Measurements from ENCODE around the gene CMTR1.

The CMTR1 gene

GRCh38 chr6:37486121-37486839, 53.3 kb downstream of the CMTR1 start:
- TF ChIP-seq, protein P1, sequence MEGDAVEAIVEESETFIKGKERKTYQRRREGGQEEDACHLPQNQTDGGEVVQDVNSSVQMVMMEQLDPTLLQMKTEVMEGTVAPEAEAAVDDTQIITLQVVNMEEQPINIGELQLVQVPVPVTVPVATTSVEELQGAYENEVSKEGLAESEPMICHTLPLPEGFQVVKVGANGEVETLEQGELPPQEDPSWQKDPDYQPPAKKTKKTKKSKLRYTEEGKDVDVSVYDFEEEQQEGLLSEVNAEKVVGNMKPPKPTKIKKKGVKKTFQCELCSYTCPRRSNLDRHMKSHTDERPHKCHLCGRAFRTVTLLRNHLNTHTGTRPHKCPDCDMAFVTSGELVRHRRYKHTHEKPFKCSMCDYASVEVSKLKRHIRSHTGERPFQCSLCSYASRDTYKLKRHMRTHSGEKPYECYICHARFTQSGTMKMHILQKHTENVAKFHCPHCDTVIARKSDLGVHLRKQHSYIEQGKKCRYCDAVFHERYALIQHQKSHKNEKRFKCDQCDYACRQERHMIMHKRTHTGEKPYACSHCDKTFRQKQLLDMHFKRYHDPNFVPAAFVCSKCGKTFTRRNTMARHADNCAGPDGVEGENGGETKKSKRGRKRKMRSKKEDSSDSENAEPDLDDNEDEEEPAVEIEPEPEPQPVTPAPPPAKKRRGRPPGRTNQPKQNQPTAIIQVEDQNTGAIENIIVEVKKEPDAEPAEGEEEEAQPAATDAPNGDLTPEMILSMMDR (IDR thresholded peaks at IDR 0.05), result no peak

- TF ChIP-seq, protein P1 (IDR thresholded peaks at IDR 0.05), result no peak
Measured at GRCh38 chr6:37487591-37488380, 54.8 kb downstream of the CMTR1 start.

- TF ChIP-seq, protein P1 (IDR thresholded peaks at IDR 0.05), result no peak
Measured at GRCh38 chr6:37488476-37488875, 55.5 kb downstream of the CMTR1 start.

DNA sequence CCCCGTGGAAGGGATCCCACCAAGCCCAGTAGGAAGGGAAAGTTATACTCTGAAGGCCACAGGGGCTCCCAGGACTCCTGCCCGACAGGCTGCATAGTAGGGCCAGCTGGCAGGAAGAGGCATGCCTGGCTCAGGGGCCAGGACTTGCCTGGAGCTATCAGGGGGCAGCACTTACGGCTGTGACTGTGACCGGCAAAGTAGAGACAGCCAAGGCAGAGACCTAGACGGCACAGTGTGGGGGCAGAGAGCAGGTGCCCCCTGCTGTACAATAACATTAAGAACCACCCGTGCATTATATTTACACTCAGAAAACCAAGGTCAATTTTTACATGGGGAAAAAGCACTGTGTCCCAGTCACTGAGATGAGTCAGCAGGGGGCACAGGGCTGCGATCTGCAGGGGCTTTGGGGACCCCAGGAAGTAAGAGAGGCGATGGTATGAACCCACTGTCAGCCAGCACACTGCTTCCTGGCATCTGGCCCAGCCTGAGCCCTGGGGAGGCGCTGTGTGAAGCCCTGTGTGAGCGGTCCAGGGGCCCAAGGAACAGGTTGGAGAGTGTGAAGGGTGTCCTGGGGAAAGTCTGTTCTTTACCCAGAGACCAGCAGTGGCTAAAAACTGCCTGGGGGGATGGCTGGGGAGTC, 56.8 kb downstream of the CMTR1 start:
- TF ChIP-seq, protein P1 (IDR thresholded peaks at IDR 0.05), result no peak

DNA sequence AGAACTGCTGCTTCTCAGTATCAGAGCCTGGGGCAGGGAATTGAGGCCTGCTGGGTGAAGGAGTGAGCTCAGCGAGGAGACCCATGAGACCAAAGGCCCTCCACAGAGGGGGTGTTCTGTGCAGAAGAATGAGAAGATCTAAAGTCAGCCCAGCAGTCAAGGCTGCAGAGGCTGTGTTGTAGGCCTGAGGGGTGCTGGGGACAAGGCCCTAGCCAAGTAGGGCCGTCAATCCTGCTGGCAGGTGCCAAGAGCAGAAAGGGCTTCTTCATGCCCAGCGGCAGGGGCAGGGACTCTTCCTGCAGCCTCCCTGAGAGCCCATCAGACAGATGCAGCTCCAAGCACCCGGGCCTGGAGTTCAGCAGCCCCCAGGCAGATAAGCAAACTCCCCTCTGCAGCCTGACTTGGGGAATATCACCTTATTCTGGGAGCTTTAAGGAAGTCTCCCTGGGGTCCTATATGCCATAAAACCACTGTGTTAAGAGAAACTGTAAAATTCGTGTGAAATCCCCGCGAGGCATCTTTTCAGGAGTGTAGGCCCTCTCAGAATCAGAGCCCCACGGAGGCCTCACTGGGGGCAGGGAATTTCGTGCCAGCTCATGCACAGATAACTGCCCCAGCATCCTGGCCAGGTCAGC, 57.6 kb downstream of the CMTR1 start:
- TF ChIP-seq, protein P1 (IDR thresholded peaks at IDR 0.05), result no peak

DNA sequence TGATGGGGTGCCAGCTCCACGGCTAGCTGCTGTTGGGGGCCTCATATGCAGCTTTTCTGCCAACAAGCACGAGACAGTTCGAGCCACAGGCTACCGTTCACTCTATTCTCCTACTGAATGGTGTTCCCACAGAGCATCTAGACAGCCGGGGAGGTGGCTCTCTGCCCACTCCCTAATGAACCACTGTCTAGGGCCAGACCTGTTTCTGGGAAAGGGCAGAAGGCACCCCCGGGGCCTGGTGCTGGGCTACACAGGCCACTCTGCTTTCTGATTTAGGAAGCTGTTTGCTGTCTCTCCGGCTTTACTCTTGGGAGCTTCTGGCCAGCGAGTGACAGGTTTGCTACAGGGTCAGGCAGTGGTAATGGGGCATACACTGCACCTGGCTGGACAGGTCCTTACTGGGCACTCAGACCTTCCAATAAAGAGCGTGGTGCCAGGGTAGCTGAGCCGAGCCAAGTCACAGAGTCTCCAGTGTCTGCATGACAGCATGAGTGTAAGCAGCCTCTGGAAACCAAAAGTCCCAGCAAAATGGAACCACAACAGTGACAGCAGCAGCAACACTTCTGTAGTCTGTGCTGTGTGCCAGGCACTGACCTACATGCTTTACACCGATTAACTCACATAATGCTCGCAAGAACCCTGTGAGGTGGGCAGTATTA, 58.3 kb downstream of the CMTR1 start:
- TF ChIP-seq, protein P1 (IDR thresholded peaks at IDR 0.05), result no peak

GRCh38 chr6:37491830-37492208, 58.8 kb downstream of the CMTR1 start:
- TF ChIP-seq, protein P1 (IDR thresholded peaks at IDR 0.05), result no peak

Measured in LNCAP (cell line).